ENCODE data around the gene UBAC2.

Gene UBAC2

DNA sequence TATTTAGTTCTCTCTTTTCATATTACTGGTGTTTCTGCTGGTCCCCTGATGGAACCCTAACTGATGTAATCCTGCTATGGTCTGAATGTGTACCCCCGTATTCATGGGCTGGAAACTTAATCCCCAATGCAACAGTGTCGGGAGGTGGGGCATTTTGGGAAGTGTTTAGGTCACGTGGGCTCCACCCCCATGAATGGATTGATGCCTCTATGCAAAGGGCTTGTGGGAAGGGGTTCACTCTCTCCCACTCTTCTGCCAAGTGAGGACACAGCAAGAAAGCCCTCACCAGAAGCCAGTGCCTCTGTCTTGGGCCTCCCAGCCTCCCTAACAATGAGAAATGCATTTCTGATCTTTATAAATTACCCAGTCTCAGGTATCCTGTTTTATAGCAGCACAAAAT, 21.2 kb upstream of the UBAC2 start:
- TF ChIP-seq CTCF (IDR thresholded peaks at IDR 0.05; ENCODE audit: control insufficient read depth, insufficient read depth, low read depth, low read length, missing control alignments): no peak
- no peak for DNase-seq (ENCODE audit: low read depth)
- no peak overlapping the region for H3K4me3 ChIP-seq (ENCODE audit: control insufficient read depth, low read depth, low read length)

DNA sequence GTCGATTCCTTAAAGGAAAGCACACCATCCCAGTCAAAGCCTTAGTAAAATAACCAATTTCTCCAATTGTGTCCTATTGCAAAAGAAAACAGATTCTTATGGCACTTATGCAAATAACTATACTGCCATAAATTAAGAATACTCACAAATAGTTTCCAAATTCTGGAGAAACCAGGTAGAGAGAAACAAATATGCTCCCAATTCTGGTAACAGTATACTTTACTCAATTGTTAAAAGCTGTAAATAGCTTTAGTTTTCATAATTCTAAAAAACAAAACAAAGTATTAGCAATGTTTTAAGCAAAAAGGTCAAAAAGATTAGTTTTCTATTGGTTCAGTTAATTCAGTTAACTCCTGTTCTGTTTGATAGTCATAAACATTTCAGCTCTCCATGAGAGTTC, 18.2 kb upstream of the UBAC2 start:
- TF ChIP-seq CTCF (IDR thresholded peaks at IDR 0.05; ENCODE audit: control insufficient read depth, insufficient read depth, low read depth, low read length, missing control alignments): no peak
- DNase-seq (ENCODE audit: low read depth): no peak
- no peak overlapping the region for H3K4me3 ChIP-seq (ENCODE audit: control insufficient read depth, low read depth, low read length)

DNA sequence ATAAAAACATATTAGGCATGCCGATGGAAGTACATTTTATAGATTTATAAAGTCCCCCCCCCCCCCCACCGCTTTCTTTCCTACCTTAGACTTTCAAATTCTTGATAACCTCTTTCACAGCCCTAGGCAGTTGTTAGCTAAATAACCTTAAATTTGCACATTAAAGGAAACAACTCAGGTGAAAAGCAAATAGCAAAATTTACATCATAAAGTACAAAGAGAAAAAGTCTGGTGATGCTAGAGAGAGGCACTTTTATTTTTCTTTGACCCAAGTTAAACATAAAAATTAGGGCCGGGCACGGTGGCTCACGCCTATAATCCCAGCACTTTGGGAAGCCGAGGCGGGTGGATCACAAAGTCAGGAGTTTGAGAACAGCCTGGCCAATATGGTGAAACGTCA, 15.0 kb upstream of the UBAC2 start:
- no peak overlapping the region for H3K4me3 ChIP-seq (ENCODE audit: control insufficient read depth, low read depth, low read length)
- no peak for DNase-seq (ENCODE audit: low read depth)
- TF ChIP-seq CTCF (IDR thresholded peaks at IDR 0.05; ENCODE audit: control insufficient read depth, insufficient read depth, low read depth, low read length, missing control alignments): no peak

DNA sequence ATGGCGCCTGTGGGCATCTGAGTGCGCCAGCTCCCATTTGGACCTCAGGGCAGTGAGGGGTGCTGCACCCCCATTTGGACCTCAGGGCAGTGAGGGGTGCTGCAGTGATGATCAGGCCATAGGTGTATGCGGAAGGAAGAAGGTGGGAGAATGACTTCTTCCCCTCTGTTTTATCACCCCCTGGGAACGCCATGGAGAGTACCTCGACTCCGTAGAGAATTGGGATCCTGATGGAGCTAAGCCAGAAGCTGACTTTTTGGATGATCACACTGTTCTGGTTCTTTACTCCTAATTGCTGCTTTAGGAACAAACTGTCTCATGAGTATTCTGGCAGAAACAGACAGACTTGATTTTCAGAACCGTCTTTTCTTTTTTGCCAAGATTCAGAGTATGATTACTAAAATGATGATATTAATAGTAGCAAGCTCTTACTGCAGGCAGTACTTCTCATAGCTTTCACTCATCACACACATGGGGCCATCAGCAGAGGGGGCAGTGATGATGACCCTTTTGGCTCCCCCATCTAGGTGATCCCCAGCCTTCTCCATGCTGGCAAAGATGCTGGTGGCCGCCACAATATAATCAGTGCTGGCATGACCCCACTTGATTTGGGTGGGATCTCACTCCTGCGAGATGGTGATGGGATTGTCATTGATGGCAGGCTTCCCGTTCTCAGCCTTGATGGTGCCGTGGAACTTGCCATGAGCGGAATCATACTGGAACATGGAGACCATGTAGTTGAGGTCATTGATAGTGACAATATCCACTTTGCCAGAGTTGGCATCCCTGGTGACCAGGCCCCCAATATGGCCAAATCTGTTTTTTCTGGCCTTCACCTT, 10.3 kb upstream of the UBAC2 start:
- DNase-seq (ENCODE audit: low read depth): no peak
- no peak overlapping the region for H3K4me3 ChIP-seq (ENCODE audit: control insufficient read depth, low read depth, low read length)
- no peak for TF ChIP-seq CTCF (IDR thresholded peaks at IDR 0.05; ENCODE audit: control insufficient read depth, insufficient read depth, low read depth, low read length, missing control alignments)

- no peak for DNase-seq (ENCODE audit: low read depth)
- no peak overlapping the region for H3K4me3 ChIP-seq (ENCODE audit: control insufficient read depth, low read depth, low read length)
- no peak for TF ChIP-seq CTCF (IDR thresholded peaks at IDR 0.05; ENCODE audit: control insufficient read depth, insufficient read depth, low read depth, low read length, missing control alignments)
Observed at GRCh38 chr13:99191336-99191899, 9.2 kb upstream of the UBAC2 start.

DNA sequence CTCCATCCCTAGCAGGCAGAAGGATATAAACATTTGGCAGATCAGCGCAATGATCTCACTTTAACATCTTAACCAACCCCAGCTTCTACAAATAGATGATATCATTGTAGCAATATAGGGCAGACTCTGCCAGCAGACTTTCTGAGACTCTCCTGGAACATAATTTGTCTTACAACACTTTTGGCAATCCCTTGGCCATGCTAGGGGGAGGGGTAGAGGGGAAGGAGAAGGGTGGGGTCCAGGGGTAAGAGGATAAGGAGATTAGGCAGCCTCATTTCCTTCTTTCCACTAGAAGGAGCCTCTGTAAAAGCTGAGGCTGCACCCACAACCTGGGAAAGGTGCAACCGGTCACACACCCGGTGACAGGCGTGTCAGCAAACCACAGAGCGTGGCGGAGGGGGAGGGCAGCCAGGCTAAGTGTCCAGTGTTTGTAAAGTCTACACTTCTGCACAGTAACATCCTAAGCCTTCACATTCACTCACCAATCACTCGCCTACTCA, 8.7 kb upstream of the UBAC2 start:
- H3K4me3 ChIP-seq (ENCODE audit: control insufficient read depth, low read depth, low read length): no peak overlapping the region
- no peak for DNase-seq (ENCODE audit: low read depth)
- no peak for TF ChIP-seq CTCF (IDR thresholded peaks at IDR 0.05; ENCODE audit: control insufficient read depth, insufficient read depth, low read depth, low read length, missing control alignments)

All from AG09309 (cell line).